ENCODE data around the gene KLHDC7B.
"Not testable (repeated sequence)": the region's sequence is repeated elsewhere in the genome, so short reads cannot be mapped to it uniquely, and the experiment has no call there.

The KLHDC7B gene

GRCh38 chr22:50530877-50531545 lies 14.7 kb upstream of the KLHDC7B start:
- no peak for FAIRE-seq

DNA sequence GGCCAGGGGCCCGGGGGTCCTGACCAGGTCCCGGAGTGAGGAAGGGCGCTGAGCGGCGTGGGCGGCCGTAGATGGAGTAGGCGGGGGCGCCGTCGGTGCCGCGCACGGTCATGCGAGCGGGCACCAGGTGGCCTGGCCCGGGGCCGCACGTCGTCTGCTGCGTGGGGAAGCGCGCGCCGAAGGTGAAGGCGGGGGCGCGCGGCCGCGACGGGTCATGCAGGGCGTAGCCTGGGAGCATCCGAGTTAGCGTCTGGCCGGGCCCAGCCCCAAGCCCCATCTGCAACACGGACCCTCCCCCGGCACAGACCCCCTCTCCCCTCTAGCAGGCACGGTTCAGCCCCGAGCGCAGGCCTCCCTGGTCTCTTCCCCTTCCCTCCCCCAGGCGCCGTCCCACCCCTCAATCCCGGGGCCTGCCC lies 14.1 kb upstream of the KLHDC7B start:
- no peak for FAIRE-seq

DNA sequence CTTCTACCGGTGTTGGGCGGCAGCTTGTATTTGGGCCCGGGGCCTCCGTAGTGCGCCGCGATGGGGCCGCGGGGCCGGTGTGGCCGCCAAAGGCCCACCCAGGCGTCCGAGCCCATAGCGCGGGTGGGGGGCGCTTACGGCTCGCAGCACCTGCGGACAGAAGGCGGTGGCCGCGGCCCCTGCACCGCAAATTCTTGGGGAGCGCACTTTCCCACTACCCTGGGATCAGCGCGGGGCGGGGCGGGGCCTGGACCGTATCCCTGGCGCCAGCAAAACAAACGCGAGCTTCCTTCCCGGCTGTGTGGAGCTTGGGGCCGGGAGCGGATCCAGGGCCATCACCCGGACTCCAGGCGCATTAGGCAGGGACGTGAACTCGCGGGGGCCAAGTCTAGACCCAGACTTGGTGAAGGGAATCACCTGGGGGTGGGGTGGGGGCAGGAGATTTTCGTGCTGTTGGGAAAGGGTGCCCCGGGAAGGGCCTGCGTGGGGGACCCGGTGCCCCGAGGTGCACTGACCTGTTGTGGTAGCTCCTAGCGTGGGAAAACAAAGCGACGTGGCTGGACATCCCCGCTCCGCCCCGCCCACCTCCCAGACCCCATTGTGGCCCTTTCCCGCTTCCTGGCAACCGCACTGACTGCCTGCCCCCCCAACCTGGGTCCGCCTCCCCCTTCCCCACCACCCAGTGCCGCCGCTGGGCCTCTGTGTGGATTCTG lies 13.6 kb upstream of the KLHDC7B start:
- FAIRE-seq: no peak

DNA sequence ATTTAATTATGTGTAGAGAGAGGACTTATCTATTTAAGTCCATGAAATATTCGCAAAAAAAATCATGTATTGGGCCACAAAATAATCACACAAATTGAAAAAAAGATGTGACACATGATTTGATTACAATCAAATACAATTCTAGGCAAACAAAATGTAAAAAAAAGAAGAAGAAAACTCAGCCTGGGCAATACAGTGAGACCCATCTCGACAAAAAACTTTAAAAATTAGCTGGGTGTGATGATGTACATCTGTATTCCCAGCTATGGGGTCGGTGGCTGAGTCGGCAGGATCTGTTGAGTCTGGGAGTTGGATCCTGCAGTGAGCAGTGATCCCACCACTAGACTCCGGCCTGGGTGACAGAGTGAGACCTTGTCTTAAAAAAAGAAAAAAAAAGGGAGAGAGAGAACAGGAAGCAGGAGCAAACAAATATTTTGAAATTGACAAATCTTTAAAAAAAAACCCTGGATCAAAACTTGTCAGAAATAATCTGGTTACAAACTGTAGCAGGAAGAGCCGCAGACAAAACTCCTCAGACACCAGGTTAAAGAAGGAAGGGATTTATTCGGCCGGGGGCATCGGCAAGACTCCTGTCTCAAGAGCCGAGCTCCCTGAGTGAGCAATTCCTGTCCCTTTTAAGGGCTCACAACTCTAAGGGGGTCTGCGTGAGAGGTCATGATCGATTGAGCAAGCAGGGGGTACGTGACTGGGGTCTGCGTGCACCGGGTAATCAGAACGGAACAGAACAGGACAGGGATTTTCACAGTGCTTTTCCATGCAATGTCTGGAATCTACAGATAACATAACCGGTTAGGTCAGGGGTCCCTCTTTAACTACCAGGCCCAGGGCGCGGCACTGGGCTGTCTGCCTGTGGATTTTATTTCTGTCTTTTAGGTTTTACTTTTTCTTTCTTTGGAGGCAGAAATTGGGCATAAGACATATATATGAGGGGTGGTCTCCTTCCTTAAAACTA lies 12.6 kb upstream of the KLHDC7B start:
- FAIRE-seq: no peak

GRCh38 chr22:50533856-50534711 lies 11.6 kb upstream of the KLHDC7B start:
- FAIRE-seq: not testable (repeated sequence)

GRCh38 chr22:50535113-50535512 lies 10.6 kb upstream of the KLHDC7B start:
- FAIRE-seq: no peak

DNA sequence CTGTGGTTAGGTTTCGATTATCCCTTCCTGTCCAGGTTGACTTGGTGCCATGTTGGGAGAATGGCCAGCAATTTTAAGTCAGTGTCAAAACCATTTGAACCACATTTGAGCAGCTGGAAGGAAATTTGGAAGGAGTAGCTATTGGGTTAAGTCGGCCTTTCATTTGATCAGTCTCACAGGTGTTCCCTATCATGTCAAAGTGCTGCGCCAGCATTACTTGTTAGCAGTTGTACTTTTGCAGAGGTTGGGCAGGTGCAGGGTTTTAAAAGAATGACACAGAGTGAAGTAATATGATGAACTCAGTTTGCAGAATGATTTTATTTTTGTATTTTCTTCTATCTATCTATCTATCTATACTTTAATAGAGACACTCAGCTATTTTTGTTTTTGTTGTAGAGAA lies 9.5 kb upstream of the KLHDC7B start:
- no peak for FAIRE-seq

DNA sequence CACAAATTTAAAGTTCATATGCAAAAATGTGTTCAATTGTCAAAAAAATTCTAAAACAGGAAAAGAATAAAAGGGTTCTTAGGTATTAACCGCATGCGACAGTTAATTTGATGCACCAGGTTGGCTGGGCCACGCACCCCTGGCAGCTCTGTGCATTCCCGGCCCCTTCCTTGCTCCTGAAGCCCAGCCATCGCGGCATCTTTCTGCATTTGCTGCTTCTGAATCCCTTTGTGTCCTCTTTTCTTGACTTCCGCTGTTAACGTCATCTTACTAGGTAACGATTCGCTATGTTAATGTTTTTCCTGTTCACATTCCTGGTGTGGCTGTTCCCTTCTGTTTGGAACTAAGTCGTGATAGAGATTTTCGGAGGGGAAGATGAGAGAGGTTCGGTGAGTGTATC lies 7.9 kb upstream of the KLHDC7B start:
- no peak for FAIRE-seq

- no peak for FAIRE-seq
Observed at GRCh38 chr22:50540381-50540780, 5.3 kb upstream of the KLHDC7B start.

DNA sequence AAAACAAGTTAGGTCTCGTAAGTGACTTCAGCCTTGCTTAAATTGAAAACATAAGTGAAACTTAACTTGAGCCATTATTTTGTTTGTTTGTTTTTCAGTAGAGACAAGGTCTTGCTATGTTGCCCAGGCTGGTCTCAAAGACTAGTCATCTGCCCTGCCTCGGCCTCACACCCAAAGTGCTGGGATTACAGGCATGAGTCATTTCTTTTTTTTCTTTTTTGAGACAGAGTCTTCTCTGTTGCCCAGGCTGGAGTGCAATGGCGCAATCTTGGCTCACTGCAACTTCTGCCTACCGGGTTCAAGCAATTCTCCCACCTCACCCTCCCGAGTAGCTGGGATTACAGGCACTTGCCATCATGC lies 4.1 kb upstream of the KLHDC7B start:
- FAIRE-seq: not testable (repeated sequence)

DNA sequence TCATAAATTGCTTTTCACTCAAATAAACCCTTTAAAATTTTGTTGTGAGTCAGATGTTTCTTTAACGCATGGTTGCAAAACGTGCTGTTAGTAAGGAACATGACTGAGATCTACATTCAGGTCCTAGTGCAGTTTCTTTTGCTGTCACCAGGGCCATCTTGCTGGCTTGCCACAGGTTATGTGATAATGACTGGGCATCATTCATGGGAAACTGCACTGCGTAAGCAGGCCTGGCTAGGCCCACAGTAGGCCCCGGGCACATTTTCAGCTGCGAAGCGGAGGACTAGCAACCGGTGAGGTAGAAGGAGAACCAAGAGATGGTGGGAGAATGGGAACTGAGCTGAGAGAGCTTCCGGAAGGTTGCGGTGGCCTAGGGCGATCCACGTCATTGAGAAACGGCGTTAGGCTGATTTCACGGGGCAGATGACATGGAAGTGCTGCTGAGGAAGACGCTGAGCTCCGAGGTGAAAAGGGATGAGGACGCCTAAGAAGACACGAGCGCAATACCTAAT lies 3.2 kb upstream of the KLHDC7B start:
- FAIRE-seq: no peak

GRCh38 chr22:50544078-50544745 lies 1.5 kb upstream of the KLHDC7B start:
- no peak for FAIRE-seq

GRCh38 chr22:50544746-50545253 lies 899 bp upstream of the KLHDC7B start:
- no peak for FAIRE-seq

GRCh38 chr22:50546326-50547262 lies 895 bp downstream of the KLHDC7B start:
- FAIRE-seq: no peak

GRCh38 chr22:50547263-50547985 lies 1.7 kb downstream of the KLHDC7B start:
- FAIRE-seq: no peak

DNA sequence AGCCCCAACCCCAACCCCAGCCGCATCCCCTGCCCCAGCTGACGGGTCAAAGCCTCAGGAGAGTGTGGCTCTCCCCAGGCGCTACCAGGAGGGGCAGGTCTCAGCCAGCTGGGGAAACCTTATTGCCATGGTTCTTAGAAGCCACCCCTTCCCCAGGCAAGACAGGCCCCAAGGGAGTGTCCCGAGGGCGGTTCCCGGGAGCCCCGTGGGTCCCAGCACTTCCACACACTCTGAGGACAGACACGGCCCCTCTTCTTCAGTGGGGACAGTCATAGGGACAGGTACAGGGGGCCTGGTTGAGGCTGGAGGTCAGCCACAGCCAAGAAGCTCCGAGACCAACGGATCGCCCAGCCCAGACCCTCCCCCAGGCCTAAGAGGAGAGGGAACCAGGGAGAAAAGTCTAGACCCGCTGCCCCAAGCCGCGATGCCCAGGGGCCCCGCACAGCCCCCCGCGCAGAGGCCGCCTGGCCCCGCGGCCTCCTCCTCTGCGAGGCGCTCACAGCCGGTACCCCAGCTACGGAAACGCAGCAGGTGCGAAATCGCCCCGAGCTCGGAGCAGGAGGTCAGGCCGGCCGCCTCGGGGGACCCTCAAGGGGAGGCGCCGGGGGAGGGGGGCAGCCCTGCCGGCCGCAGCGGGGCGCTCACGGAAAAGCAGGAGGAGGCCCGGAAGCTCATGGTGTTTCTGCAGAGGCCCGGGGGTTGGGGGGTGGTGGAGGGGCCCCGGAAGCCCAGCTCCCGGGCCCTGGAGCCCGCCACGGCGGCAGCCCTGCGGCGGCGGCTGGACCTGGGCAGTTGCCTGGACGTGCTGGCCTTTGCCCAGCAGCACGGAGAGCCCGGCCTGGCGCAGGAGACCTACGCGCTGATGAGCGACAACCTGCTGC lies 2.6 kb downstream of the KLHDC7B start:
- FAIRE-seq: no peak

DNA sequence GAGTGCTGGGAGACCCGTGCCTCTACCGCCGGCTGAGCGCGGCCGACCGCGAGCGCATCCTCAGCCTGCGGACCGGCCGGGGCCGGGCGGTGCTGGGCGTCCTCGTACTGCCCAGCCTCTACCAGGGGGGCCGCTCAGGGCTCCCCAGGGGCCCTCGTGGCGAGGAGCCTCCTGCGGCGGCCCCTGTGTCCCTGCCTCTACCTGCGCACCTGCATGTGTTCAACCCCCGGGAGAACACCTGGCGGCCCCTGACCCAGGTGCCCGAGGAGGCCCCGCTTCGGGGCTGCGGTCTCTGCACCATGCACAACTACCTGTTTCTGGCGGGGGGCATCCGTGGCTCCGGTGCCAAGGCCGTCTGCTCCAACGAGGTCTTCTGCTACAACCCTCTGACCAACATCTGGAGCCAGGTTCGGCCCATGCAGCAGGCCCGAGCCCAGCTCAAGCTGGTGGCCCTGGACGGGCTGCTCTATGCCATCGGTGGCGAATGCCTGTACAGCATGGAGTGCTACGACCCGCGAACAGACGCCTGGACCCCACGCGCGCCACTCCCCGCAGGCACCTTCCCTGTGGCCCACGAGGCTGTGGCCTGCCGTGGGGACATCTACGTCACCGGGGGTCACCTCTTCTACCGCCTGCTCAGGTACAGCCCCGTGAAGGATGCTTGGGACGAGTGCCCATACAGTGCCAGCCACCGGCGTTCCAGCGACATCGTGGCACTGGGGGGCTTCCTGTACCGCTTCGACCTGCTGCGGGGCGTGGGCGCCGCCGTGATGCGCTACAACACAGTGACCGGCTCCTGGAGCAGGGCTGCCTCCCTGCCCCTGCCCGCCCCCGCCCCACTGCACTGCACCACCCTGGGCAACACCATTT lies 3.5 kb downstream of the KLHDC7B start:
- FAIRE-seq: no peak

DNA sequence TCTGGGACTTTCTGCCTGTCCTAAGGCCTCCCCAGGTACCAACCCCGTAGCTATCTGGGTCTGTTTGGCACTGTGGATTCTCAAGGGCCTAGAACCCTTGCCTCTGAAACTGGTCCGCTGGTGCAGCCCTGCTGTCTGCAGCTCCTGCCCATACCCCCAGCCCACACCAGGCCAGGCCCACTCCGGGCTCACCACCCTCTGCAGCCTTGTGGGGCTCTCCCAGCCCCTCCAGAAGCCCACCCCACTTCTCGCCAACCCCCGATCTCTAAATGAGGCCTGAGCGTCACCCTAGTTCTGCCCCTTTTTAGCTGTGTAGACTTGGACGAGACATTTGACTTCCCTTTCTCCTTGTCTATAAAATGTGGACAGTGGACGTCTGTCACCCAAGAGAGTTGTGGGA lies 4.7 kb downstream of the KLHDC7B start:
- no peak for FAIRE-seq
